Spleen (tissue), 11 donors: ENCODE measurements around the gene GPR31. TPM values are rescaled to one million over a fixed set of nuclear protein-coding genes. Genes with fewer than 3 reads are reported as not detected.
A peak's percentile ranks its signal among the peaks of the same experiment; 100 is the strongest.

Experiments
- DNase-seq: peaks from one replicate; pipeline ENCODE4 v3.0.0-alpha.2; 2020
- H3K27ac ChIP-seq, 8 donors: fragments of 200-600 bp; sonication (generic) in 7 of 8; 1 replicate in 4 of 8; 2 replicates in 4 of 8; pipeline versions ENCODE4 v1.5.0 to v1.8.0; 2016 to 2021; ENCODE audit warnings: inconsistent platforms in 4 of 8, mild to moderate bottlenecking in 4 of 8, moderate library complexity in 1 of 8
- H3K27me3 ChIP-seq, 7 donors: fragments of 200-600 bp; sonication (generic) in 6 of 7; replicated peaks in 1 of 7; 1 replicate in 4 of 7; 2 replicates in 3 of 7; pipeline versions ENCODE4 v1.5.0 to v1.8.0; 2016 to 2021; ENCODE audit warnings: inconsistent platforms in 3 of 7, mild to moderate bottlenecking in 1 of 7
- H3K36me3 ChIP-seq, 6 donors: fragments of 200-600 bp; sonication (generic) in 5 of 6; 1 replicate in 4 of 6; 2 replicates in 2 of 6; pipeline versions ENCODE4 v1.5.0 to v1.8.0; 2016 to 2021; ENCODE audit warnings: inconsistent platforms in 2 of 6
- H3K4me1 ChIP-seq, 6 donors: fragments of 200-600 bp; sonication (generic) in 5 of 6; 1 replicate in 3 of 6; 2 replicates in 3 of 6; pipeline versions ENCODE4 v1.5.0 to v1.8.0; 2016 to 2021; ENCODE audit warnings: inconsistent platforms in 3 of 6
- H3K4me3 ChIP-seq, 8 donors: fragments of 200-600 bp; sonication (generic) in 7 of 8; 1 replicate in 4 of 8; 2 replicates in 4 of 8; pipeline versions ENCODE4 v1.5.0 to v1.8.0; 2016 to 2021; ENCODE audit warnings: inconsistent platforms in 4 of 8, mild to moderate bottlenecking in 4 of 8, moderate library complexity in 2 of 8
- H3K9me3 ChIP-seq, 8 donors: fragments of 200-600 bp; sonication (generic) in 7 of 8; 1 replicate in 4 of 8; 2 replicates in 4 of 8; pipeline versions ENCODE4 v1.5.0 to v1.8.0; 2016 to 2021; ENCODE audit warnings: inconsistent platforms in 4 of 8
- POLR2A ChIP-seq, 3 donors: fragments of 450-650 bp; IDR thresholded peaks; one replicate each; pipeline ENCODE4 v1.5.1; 2017; ENCODE audit warnings: antibody characterized with exemption in 3 of 3, mild to moderate bottlenecking in 1 of 3
- POLR2AphosphoS5 ChIP-seq, 3 donors: sonication (generic); formaldehyde crosslinking; IDR thresholded peaks; one replicate each; pipeline ENCODE4 v1.5.1; 2017; ENCODE audit warnings: antibody characterized with exemption in 3 of 3
- WGBS, 5 donors: extraction: QIAGEN DNeasy Blood & Tissue Kit in 3 of 5; methylation state at CpG; one replicate each; pipeline versions ENCODE4 v1.1.5 to v1.1.7; 2013 to 2018; 5-methylcytosine and 5-hydroxymethylcytosine counted together
- intact Hi-C: fragments of 100-400 bp; cut with DNase I; formaldehyde crosslinking; loops from one replicate; pipeline ENCODE4 v1.15.0; 2023; ENCODE audit warnings: low total_unique reads
- polyA plus RNA-seq, 3 donors: library from polyadenylated mRNA; stranded (reverse); fragments of 200-250 nt; gene quantifications; one replicate each; pipeline ENCODE4 v1.2.1, GENCODE V29; 2013
- total RNA-seq, 7 donors: library from RNA; depleted of rRNA in 3 of 7; stranded (reverse); fragments of >200 nt in 3 of 7; fragmentation: NEBNext Ultra II Directional in 4 of 7; extraction: Animal tissue kit (Norgen Biotek cat#: 25700) in 4 of 7; gene quantifications; one replicate each; pipeline versions ENCODE4 v1.1.0 to v1.2.1, GENCODE V29; 2016 to 2021
- TF ChIP-seq, protein P1 (sequence below), 11 experiments: fragments of 200-600 bp in 7 of 11; fragments of 450-650 bp in 4 of 11; sonication (generic) in 4 of 11; IDR thresholded peaks in 8 of 11; conservative IDR thresholded peaks in 3 of 11; 1 replicate in 7 of 11; 2 replicates in 4 of 11; pipeline versions ENCODE4 v1.4.0 to v1.8.0; 2016 to 2021; ENCODE audit warnings: antibody characterized with exemption in 11 of 11, inconsistent platforms in 4 of 11, mild to moderate bottlenecking in 1 of 11
- donor health status: healthy with polysubstance abuse.
- donor health status: DM: no; HTN: no; CAD: no; lungs with moderate emphysema.
- donor health status: DM: no; HTN: no; CAD: no.
- donor health status: Bipolar disorder and iron deficiency.
- donor health status: healthy.
- donor health status: DM: no; HTN: no; CAD: no.
- donor health status: DM: yes; HTN: yes; CAD: no.

Gene GPR31
- total and polyA plus RNA-seq, 10 donors: 0.24 to 1.0 (median 0.94) TPM; not detected in 7

DNA sequence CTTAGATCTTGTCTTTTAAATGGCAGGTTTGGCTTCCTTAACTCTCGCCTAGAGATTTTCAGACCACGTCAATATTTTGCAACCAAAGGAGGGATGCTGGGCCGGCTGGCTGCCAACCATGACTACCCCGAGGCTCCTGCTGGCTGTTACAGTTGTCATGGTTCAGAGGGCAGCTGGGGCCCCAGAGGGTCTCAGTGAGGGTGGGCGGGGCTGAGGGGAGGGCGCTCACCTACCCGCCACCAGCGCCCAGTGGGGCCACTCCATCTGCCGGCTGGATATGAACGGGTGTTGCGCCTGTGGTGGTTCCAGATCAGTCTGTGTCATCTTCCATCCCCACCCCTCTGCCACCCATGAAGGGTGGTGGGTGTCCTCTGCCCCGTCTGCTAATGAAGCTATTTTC is 12.3 kb downstream of the GPR31 start:
- Histone ChIP-seq H3K27ac (no peak overlapping the region), H3K4me1 (peaks cover 0 to 27% (median 20%) of the 10 kb centered on the region in 6 donors), H3K36me3 (no peaks in the 10 kb centered on the region), H3K4me3 (no peak overlapping the region), H3K9me3 (no peaks in the 10 kb centered on the region), H3K27me3 (peaks cover 0 to 25% (median 0%) of the 10 kb centered on the region in 7 donors)
- TF ChIP-seq POLR2A (IDR thresholded peaks at IDR 0.05) (no peak), POLR2AphosphoS5 (IDR thresholded peaks at IDR 0.05) (no peak)
- TF ChIP-seq, protein P1, sequence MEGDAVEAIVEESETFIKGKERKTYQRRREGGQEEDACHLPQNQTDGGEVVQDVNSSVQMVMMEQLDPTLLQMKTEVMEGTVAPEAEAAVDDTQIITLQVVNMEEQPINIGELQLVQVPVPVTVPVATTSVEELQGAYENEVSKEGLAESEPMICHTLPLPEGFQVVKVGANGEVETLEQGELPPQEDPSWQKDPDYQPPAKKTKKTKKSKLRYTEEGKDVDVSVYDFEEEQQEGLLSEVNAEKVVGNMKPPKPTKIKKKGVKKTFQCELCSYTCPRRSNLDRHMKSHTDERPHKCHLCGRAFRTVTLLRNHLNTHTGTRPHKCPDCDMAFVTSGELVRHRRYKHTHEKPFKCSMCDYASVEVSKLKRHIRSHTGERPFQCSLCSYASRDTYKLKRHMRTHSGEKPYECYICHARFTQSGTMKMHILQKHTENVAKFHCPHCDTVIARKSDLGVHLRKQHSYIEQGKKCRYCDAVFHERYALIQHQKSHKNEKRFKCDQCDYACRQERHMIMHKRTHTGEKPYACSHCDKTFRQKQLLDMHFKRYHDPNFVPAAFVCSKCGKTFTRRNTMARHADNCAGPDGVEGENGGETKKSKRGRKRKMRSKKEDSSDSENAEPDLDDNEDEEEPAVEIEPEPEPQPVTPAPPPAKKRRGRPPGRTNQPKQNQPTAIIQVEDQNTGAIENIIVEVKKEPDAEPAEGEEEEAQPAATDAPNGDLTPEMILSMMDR (IDR thresholded peaks at IDR 0.05 in 8 of 11, conservative IDR thresholded peaks at IDR 0.05 in 3 of 11): no peak
- no peak for DNase-seq
- intact Hi-C loops: no loop called here
- 84 to 91% (median 87%) methylated on average over 12 of the region's 12 CpGs for WGBS, 5 donors

DNA sequence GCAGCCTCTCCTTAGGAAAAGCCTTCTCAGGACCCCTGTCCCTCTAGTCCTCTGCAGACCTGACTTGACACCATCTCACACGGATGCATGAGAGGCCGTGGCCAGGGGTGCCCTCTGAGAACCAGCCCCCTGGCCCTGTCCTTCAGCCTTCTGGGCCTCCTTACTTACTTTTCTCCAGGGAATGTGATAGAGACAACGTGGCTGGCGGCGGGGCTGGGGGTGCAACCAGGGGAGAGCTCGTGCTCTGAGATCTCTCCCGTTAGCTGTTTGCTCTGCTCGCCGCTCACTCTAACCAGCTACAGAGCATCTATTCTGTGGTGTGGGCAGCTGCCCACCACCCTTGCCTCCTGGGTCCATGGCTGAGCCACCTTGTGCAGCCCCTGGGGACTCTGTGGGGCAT is 14.7 kb downstream of the GPR31 start:
- WGBS, 5 donors: 81 to 100% (median 88%) methylated on average over 2 to 9 of the region's 9 CpGs
- Histone ChIP-seq H3K27me3 (peaks cover 0 to 25% (median 0%) of the 10 kb centered on the region in 7 donors), H3K4me3 (no peak overlapping the region), H3K36me3 (peaks cover 0 to 4% (median 0%) of the 10 kb centered on the region in 6 donors), H3K4me1 (peaks cover 0 to 45% (median 20%) of the 10 kb centered on the region in 6 donors), H3K27ac (no peak overlapping the region), H3K9me3 (no peaks in the 10 kb centered on the region)
- intact Hi-C loops: loop anchor here (5.0 kb wide), 2 partner anchors 146 to 366 kb away; partner anchors contain the start of gene CEP43
- no peak for DNase-seq
- TF ChIP-seq, protein P1 (IDR thresholded peaks at IDR 0.05 in 8 of 11, conservative IDR thresholded peaks at IDR 0.05 in 3 of 11): no peak
- TF ChIP-seq POLR2AphosphoS5 (IDR thresholded peaks at IDR 0.05) (no peak), POLR2A (IDR thresholded peaks at IDR 0.05) (no peak)

DNA sequence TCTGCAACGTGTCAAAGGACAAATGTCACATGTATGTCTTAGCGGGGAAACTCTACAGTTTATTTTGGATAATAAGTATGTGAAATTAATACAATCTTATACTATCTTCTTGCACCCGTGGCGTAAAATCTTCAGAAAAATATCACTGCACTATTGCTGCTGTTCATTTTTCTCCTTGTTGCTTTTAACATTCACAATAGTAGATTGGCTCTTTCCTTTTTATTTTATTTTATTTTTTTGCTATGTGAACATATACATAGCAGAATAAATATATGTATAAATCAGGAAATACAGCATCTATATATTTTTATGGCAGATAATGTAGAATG is 15.4 kb downstream of the GPR31 start:
- H3K27me3 ChIP-seq: peaks cover 0 to 25% (median 0%) of the 10 kb centered on the region in 7 donors
- H3K4me3 ChIP-seq: no peak overlapping the region
- H3K4me1 ChIP-seq: peaks cover 0 to 49% (median 20%) of the 10 kb centered on the region in 6 donors
- WGBS, 5 donors: 34 to 42% (median 41%) methylated on average over 4 of the region's 4 CpGs
- peak overlapping the region in 3 of 8 donors; percentile 24 to 70 (median 31) for H3K27ac ChIP-seq
- intact Hi-C loops: loop anchor here (5.0 kb wide), 2 partner anchors 145 to 365 kb away; partner anchors contain the start of gene CEP43
- H3K36me3 ChIP-seq: peaks cover 0 to 9% (median 0%) of the 10 kb centered on the region in 6 donors
- TF ChIP-seq POLR2AphosphoS5 (IDR thresholded peaks at IDR 0.05): no peak
- TF ChIP-seq, protein P1 (IDR thresholded peaks at IDR 0.05 in 8 of 11, conservative IDR thresholded peaks at IDR 0.05 in 3 of 11): peak in 2 of 11 experiments; percentile 10 to 16
- DNase-seq: no peak
- no peaks in the 10 kb centered on the region for H3K9me3 ChIP-seq

DNA sequence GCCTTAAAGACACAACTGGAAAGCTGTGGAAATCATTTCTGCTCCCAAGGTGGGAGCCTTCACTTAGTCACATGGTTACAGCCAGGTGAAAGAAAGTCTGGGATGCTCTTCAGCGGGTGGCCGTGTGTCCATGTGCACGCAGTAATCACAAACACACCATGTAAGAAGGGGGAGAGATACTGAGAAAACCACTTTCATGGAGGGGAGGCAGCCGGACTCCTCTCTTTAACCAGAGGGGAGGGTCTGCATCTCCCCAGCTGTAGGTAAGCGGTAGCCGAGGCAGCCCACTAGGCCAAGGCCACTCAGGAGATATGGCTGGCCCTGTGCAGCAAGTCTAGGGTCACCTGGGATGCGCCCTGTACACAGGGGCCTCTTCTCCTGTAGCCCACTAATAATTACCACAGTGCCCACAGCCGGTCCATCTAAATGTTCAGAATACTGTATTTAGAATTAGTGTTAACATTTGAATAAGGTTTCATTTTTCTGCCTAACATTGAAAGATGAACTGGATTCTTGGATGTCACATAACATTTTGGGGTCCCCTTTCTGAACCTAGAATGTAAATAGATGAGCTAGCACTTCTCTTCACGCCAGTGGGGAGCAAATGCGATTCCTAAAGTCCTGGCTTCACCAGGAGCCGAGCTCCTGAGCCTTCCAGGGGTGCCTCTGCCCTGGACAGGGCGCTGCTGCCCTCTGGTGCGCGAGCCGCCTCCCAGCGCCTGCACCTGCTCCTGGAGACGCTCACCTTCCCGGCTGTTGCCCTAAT is 15.9 kb downstream of the GPR31 start:
- TF ChIP-seq, protein P1 (IDR thresholded peaks at IDR 0.05 in 8 of 11, conservative IDR thresholded peaks at IDR 0.05 in 3 of 11): peak; percentile 53 to 84 (median 77)
- TF ChIP-seq POLR2A (IDR thresholded peaks at IDR 0.05) (no peak), POLR2AphosphoS5 (IDR thresholded peaks at IDR 0.05) (peak; percentile 32 to 77 (median 55))
- intact Hi-C loops: loop anchor here (5.0 kb wide), 2 partner anchors 145 to 365 kb away; partner anchors contain the start of gene CEP43
- 44 to 50% (median 45%) methylated on average over 18 of the region's 18 CpGs for WGBS, 5 donors
- peak; percentile 90 for DNase-seq
- H3K27ac ChIP-seq: peak overlapping the region in 4 of 8 donors; percentile 24 to 70 (median 33)
- H3K4me3 ChIP-seq: no peak overlapping the region
- H3K27me3 ChIP-seq: peaks cover 0 to 23% (median 0%) of the 10 kb centered on the region in 7 donors
- H3K4me1 ChIP-seq: peaks cover 0 to 55% (median 20%) of the 10 kb centered on the region in 6 donors
- no peaks in the 10 kb centered on the region for H3K9me3 ChIP-seq
- H3K36me3 ChIP-seq: peaks cover 0 to 15% (median 0%) of the 10 kb centered on the region in 6 donors
